Endodermal cell (in vitro differentiated cells): ENCODE data around the gene CBLB. TPM values are rescaled to one million over a fixed set of nuclear protein-coding genes. Genes with fewer than 3 reads are reported as not detected.

Source experiments
- DNase-seq: peaks from one replicate; pipeline ENCODE4 v3.0.0-alpha.2; 2017
- H3K27ac ChIP-seq: 2 replicates; pipeline ENCODE4 v1.5.1; 2013; ENCODE audit warnings: mild to moderate bottlenecking, low read depth, low read length, moderate library complexity
- H3K27me3 ChIP-seq: 2 replicates; pipeline ENCODE4 v1.6.1; 2013; ENCODE audit warnings: mild to moderate bottlenecking, low read length, moderate library complexity; ENCODE audit not compliant: insufficient read depth, control insufficient read depth, poor library complexity, severe bottlenecking
- H3K36me3 ChIP-seq: 2 replicates; pipeline ENCODE4 v1.7.0; 2013; ENCODE audit warnings: mild to moderate bottlenecking, low read length, moderate library complexity; ENCODE audit not compliant: control insufficient read depth, insufficient read depth
- H3K4me1 ChIP-seq: one replicate; pipeline ENCODE4 v1.7.0; 2013; ENCODE audit warnings: low read length; ENCODE audit not compliant: control insufficient read depth, insufficient read depth
- H3K4me3 ChIP-seq: 2 replicates; pipeline ENCODE4 v1.5.1; 2013; ENCODE audit warnings: mild to moderate bottlenecking, low read length, moderate library complexity
- H3K9ac ChIP-seq: 2 replicates; pipeline ENCODE4 v1.6.1; 2013; ENCODE audit warnings: mild to moderate bottlenecking, low read length, moderate library complexity; ENCODE audit not compliant: poor library complexity, severe bottlenecking; ENCODE audit errors: extremely low read depth
- H3K9me3 ChIP-seq: 2 replicates; pipeline ENCODE4 v1.6.1; 2013; ENCODE audit warnings: mild to moderate bottlenecking, low read length, moderate library complexity; ENCODE audit not compliant: control insufficient read depth
- H3K27ac Mint-ChIP-seq: 2 replicates; pipeline ENCODE4 v1.8.0; 2020; ENCODE audit warnings: mixed read lengths
- H3K27me3 Mint-ChIP-seq: 2 replicates; pipeline ENCODE4 v1.8.0; 2021; ENCODE audit warnings: mild to moderate bottlenecking, mixed read lengths; ENCODE audit not compliant: insufficient read depth
- H3K36me3 Mint-ChIP-seq: 2 replicates; pipeline ENCODE4 v1.8.0; 2020; ENCODE audit warnings: low read depth, mixed read lengths
- H3K4me1 Mint-ChIP-seq: 2 replicates; pipeline ENCODE4 v1.8.0; 2020; ENCODE audit warnings: mixed read lengths
- H3K4me3 Mint-ChIP-seq: 2 replicates; pipeline ENCODE4 v1.8.0; 2020; ENCODE audit warnings: mild to moderate bottlenecking, moderate library complexity, mixed read lengths
- H3K9me3 Mint-ChIP-seq: 2 replicates; pipeline ENCODE4 v1.8.0; 2020; ENCODE audit warnings: mild to moderate bottlenecking, mixed read lengths
- CTCF ChIP-seq: fragments of 200-600 bp; sonication (generic); conservative IDR thresholded peaks from 2 replicates; pipeline ENCODE4 v1.5.0; 2021; ENCODE audit warnings: antibody characterized with exemption, mild to moderate bottlenecking
- WGBS, 2 experiments: methylation state at CpG; one replicate each; pipeline versions ENCODE4 v1.1.5 to v1.1.7; 2013; ENCODE audit warnings: missing lambda C conversion rate in 2 of 2, mixed read lengths in 1 of 2; ENCODE audit not compliant: insufficient coverage in 1 of 2, insufficient read length in 1 of 2; 5-methylcytosine and 5-hydroxymethylcytosine counted together
- total RNA-seq, 2 donors: library from RNA; stranded (reverse); fragmentation: NEBNext Ultra II Directional in 1 of 2; extraction: Animal tissue kit (Norgen Biotek cat#: 25700) in 1 of 2; gene quantifications; 2 replicates in 1 of 2; 3 replicates in 1 of 2; pipeline ENCODE4 v1.2.1, GENCODE V29; 2021

CBLB gene
- total RNA-seq, 2 donors from 2014 or later: 45.4 to 60.5 TPM

DNA sequence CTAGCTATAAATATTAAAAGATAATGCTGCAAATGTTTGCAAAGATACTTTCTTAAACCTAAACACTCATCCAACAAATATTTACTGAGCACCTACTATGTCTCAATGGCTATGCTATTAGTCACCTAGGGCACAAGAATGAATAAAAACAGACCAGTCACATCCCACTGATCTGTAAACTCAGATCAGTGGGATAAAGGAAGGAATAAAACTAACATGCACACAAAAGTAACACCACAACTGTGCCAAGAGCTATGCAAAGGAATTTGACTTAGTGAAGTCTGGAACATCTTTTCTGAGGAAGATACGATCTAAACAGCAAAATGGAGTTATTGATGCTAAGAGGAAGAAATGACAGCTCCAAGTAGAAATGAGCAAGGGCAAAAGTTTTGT lies 56.6 kb downstream of the CBLB start:
- H3K4me1 Mint-ChIP-seq: peaks cover 38% of the 10 kb centered on the region
- H3K36me3 Mint-ChIP-seq: peaks cover 12% of the 10 kb centered on the region
- H3K9me3 ChIP-seq: no peaks in the 10 kb centered on the region
- WGBS, 2 experiments: 90 to 100% methylated on average over 1 of the region's 1 CpG
- no peak overlapping the region for H3K4me3 ChIP-seq
- DNase-seq: no peak
- peaks cover 8% of the 10 kb centered on the region for H3K9me3 Mint-ChIP-seq
- H3K27ac ChIP-seq: no peak overlapping the region
- H3K4me1 ChIP-seq: peaks cover 4% of the 10 kb centered on the region
- no peak for TF ChIP-seq CTCF
- no peak overlapping the region for H3K9ac ChIP-seq
- no peak overlapping the region for H3K4me3 Mint-ChIP-seq
- no peak overlapping the region for H3K27ac Mint-ChIP-seq
- no peaks in the 10 kb centered on the region for H3K27me3 Mint-ChIP-seq
- H3K27me3 ChIP-seq: no peaks in the 10 kb centered on the region
- H3K36me3 ChIP-seq: no peaks in the 10 kb centered on the region

DNA sequence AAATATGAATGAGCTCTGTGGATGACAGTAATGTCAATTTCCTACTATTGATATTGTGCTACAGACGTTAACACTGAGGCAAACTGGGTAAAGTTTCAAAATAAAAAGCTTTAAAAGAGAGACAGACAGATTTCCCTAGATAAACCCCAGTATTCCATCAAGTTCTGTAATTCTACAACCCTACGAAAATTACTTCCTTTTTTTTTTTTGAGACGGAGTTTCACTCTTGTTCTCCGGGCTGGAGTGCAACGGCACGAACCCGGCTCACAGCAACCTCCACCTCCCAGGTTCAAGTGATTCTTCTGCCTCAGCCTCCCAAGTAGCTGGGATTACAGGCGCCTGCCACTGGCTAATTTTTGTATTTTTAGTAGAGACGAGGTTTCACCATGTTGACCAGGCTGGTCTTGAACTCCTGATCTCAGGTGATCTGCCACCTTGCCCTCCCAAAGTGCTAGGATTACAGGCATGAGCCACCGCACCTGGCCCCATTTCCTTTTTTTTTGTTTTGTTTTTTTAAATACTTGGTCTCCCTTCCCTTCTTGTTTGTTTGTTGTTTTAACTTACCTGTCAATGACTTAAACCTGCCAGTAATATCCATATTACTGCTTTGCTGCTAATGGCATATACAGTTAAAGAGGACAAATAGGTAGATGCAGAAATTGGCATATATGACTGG lies 57.2 kb downstream of the CBLB start:
- DNase-seq: no peak
- no peak for TF ChIP-seq CTCF
- Histone ChIP-seq H3K9me3 (no peaks in the 10 kb centered on the region), H3K4me1 (peaks cover 4% of the 10 kb centered on the region), H3K27me3 (no peaks in the 10 kb centered on the region), H3K4me3 (no peak overlapping the region), H3K9ac (no peak overlapping the region), H3K27ac (no peak overlapping the region), H3K36me3 (no peaks in the 10 kb centered on the region)
- Mint-ChIP-seq H3K4me1 (peaks cover 32% of the 10 kb centered on the region), H3K4me3 (no peak overlapping the region), H3K27ac (no peak overlapping the region), H3K36me3 (peaks cover 12% of the 10 kb centered on the region), H3K27me3 (no peaks in the 10 kb centered on the region), H3K9me3 (peaks cover 8% of the 10 kb centered on the region)
- 79 to 87% methylated on average over 9 to 10 of the region's 10 CpGs for WGBS, 2 experiments

DNA sequence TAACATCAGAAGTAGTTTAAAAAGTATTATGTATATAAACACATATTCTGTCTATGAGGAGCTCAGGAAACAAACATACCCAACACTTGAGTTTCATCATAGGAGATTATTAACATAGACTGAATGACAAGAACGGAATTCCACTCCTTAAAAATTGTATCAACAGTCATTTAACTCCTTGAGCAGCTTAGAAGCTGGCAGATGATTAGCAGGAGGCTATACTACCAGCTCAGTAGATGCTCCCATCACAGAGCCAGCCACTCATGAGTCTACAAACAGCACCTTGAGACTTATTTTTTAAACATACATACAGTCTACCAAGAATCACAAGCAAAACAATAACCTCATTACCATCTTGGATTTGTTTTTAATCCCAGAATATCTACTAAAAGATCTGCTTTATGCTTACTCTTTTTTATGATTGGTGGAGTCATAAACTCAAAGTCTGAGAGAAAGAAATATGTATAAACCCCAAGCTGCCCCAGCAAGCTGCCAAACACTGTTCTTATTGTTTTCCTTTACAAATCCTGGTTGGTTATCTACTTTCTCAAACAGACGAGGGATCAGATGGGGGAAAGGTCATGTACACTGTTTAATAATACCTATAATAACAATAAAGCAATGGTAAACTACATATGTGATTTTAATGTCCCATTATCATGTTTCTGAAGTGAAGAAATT lies 59.5 kb downstream of the CBLB start:
- Histone ChIP-seq H3K27ac (no peak overlapping the region), H3K4me3 (no peak overlapping the region), H3K36me3 (no peaks in the 10 kb centered on the region), H3K9ac (no peak overlapping the region), H3K27me3 (no peaks in the 10 kb centered on the region), H3K9me3 (no peaks in the 10 kb centered on the region), H3K4me1 (peaks cover 4% of the 10 kb centered on the region)
- peaks cover 32% of the 10 kb centered on the region for H3K4me1 Mint-ChIP-seq
- H3K4me3 Mint-ChIP-seq: no peak overlapping the region
- 93 to 100% methylated on average over 1 of the region's 2 CpGs for WGBS, 2 experiments
- no peaks in the 10 kb centered on the region for H3K27me3 Mint-ChIP-seq
- H3K27ac Mint-ChIP-seq: no peak overlapping the region
- no peak for TF ChIP-seq CTCF
- no peaks in the 10 kb centered on the region for H3K9me3 Mint-ChIP-seq
- H3K36me3 Mint-ChIP-seq: peaks cover 5% of the 10 kb centered on the region
- DNase-seq: no peak
